DMS153 treated with DMSO at 0.1 percent for 48 hours (cell line): ENCODE data around the gene DNM1.
"Not testable (repeated sequence)": the region's sequence is repeated elsewhere in the genome, so short reads cannot be mapped to it uniquely, and the experiment has no call there.

Source experiments
- DNase-seq: peaks from one replicate; lab custom pipeline; 2025; ENCODE audit not compliant: unreplicated experiment; lab: John Stamatoyannopoulos, UW

DNM1 gene

DNA sequence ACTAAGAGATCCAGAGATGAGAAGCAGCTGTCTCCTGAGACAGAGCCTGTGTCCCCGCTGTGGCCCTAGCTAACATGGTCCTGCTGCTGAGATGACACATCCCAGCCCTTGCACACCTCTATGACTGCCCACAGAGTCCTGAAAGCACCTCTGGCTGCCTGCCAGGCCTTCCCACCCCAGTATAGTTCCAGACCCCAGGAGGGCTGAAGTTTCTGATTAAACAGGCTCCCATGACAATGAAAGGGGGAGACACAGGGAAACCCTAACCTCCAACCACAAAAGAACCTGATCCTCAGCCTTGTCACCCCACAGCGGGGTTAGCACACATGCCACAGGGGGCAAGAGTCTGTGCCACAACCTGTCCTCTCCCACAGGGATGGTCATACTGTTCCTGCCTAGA is 27.5 kb upstream of the DNM1 start:
- no peak for DNase-seq

DNA sequence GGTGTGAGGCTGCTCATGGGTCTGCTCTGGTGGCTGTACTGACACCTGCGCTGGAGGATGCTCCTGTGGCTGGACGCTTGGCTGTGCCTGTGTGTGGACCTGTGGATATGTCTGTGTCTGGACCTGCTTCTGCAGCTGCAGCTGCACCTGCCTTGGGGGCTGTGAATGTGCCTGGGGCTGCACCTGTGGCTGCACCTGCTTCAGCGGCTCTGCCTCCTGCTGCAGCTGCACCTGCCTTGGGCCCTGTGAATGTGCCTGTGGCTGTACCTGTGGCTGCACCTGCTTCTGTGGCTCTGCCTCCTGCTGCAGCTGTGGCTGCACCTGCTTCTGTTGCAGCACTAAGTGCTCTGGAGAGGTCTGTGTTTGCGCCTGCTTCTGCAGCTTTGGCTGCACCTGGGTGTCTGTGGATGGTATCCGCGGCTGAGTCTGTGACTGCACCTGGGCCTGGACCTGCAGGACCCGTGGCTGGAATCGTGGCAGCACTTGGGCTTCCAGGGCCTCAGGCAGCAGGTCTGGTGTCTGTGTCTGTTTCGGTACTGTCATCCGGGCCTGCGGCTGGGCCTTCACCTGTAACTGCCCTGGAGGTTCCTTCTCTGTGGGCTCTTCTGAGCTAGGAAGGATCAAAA is 24.3 kb upstream of the DNM1 start:
- DNase-seq = no peak

DNA sequence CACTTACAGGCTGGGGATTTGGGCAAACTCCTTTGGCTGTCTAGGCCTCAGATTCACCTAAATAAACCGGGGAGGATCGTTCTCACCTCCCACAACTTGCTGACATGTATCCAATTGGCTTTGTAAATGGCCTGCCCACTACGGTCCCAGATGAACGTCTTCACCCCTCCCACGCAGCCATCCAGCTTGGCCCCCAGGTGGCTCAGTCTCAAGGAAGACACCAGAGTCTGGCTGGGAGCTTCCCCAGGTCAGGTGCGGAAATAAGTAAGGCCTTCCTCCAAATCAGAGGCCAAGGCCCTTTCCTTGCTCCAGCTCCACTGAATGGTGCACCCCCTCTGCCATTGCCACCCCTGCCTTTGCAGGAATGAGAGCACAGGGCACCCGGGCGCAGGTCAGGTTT is 23.2 kb upstream of the DNM1 start:
- no peak for DNase-seq

DNA sequence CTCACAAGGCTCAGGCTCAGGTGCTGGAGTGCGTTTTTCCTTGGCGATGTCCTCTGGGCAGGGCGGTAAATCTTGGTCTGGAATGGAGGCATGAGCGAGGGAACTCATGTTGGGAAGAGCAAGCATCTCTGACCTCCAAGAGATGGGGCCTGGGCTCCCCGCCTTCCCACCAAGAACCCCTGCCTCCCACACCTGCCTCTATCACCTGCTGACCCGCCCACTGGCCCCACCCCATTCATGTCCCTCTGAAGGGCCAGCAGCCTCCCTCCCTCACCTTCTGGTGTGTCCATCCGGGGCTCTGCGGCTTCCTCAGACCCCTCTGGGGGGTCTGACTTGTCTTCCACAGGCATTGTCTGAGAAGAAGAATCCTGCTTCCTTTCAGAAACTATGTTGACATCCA is 22.7 kb upstream of the DNM1 start:
- no peak for DNase-seq

DNA sequence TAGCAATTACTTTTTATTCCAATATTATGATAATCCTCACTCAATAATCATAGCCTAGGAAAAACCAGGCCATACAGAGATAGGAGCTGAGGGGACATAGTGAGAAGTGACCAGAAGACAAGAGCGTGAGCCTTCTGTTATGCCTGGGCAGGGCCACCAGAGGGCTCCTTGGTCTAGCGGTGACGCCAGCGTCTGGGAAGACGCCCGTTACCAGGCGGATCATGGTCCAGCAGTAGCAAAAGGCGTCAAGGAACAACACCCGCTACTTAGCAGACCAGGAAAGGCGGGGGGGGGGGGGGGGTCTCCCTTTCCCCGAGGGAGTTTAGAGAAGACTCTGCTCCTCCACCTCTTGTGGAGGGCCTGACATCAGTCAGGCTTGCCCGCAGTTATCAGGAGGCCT is 21.7 kb upstream of the DNM1 start:
- not testable (repeated sequence) for DNase-seq

DNA sequence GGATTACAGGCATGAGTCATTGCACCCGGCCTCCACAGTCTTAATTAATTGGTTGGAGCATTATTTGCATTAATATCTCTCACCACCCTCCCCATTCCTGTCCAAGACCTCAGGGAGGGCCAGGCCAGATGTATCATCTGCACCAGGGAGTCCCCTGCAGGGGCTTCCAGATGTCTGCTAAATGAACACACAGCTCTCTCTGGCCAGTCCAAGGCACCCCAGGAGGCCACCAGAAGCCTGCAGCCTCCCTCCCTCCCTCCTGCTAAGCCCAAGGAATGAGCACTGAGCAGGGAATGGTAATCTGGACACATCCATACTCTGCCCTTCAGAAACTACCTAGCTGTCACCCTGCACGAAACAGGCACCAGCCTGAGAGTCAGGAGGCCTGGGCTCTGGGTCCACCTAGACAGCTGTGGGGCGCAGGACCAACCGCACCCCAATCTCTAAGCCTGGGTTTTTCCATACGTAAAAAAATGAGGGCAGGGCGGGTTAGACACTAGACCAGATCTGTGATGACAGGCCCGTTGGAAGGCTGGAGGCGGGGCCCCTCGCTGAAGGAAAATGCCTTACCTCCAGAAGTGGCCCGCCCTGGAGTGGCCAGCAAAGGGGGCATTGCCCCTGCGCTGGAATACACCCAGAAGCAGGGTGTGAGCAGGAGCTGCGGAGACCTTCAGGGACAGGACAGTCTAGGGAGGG is 20.1 kb upstream of the DNM1 start:
- DNase-seq = no peak

DNA sequence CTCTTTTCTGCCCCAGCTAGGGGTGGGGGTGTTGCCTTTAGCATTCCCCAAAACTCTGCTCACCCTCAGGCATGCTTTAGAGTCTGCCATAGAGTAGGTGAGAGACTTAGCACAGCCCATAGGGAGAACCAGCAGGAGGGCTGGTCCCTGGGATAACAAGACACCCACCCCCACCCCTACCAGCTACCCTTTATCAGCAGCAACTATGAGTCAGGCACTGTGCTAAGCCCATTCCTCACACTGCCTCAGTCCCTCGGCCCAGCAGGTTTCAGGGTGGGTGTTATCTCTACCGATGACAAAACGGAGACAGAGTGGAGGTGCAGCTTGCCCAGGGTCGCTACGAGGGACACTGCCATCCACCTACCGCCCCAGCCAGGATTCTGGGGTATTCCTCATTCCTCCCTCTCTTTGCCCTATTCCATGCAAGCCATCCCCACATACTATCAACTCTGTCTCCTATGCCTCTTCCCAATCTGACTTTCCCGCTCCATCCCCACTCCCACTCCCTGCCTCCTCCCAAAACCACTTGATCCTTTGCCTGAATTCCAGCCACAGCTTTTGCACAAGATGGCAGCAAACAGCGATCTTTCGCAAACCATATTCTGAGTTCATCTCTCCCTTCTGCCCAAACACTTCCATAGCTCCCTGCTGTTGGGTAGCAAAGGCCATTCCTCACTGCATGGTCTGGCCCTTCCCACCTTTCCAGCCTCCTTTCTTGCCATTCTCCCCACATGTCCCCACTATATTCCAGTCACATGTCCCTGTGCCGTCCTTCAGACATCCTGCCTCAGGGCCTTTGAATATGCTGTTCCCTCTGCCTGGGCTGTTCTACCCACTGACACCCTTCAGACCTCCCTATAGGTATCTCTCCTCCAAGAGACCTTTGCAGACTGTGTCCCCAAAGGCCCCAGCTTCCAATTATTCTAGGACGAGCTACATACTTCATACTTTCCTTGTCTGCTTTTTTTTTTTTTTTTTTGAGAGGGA is 16.9 kb upstream of the DNM1 start:
- no peak for DNase-seq

DNA sequence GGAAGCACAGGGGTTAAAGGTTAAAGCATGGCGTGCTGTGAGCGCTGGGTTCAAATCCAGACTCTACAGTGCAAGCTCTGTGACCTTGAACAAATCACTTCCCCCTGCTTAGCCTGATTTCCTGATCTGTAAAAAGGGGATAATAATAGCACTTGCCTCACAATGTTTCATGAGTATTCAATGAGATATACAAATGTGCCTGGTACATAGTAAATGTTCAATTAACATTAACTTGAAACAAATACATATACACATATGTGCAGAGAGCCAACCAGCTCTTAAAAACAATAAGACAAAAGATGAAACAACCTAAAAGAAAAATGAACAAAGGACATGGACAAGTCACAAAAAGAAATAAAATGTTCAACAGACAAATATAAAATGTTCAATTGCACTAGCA is 15.8 kb upstream of the DNM1 start:
- DNase-seq = no peak

DNA sequence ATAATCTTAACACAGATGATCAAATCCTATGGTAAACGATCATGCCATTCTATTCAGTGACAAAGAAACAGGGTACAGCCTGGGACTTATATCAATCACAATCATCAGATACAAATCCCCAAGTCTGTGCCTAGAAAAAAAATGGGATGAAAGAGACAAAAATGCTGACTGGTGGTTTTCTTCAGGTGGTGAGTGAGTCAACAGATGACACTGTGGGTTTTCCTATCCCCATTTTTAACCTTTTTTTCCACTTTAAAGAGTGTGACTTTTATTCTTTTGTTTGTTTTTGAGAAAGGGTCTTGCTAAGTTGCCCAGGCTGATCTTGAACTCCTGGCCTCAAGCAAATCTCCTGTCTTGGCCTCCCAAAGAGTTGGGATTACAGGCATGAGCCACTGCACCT is 15.0 kb upstream of the DNM1 start:
- no peak for DNase-seq

DNA sequence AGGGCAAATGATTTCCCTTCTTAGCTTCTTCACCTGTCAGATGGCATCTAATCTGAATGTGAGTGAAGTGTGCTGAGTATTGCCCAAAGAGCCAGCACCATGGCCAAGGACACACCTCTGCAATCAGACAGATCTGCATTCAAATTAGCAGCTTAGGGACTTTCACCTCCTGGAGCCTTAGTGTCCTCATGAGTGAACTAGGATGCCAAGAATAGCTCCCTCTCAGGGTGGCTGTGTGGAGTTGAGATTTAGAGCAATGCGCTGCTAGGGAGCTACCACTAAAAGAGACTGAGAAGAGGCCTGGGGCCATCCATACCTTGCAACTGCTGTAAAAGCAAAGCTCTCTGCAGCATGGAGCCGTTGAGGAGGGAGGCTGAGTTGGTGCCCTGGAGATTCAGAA is 13.2 kb upstream of the DNM1 start:
- no peak for DNase-seq

DNA sequence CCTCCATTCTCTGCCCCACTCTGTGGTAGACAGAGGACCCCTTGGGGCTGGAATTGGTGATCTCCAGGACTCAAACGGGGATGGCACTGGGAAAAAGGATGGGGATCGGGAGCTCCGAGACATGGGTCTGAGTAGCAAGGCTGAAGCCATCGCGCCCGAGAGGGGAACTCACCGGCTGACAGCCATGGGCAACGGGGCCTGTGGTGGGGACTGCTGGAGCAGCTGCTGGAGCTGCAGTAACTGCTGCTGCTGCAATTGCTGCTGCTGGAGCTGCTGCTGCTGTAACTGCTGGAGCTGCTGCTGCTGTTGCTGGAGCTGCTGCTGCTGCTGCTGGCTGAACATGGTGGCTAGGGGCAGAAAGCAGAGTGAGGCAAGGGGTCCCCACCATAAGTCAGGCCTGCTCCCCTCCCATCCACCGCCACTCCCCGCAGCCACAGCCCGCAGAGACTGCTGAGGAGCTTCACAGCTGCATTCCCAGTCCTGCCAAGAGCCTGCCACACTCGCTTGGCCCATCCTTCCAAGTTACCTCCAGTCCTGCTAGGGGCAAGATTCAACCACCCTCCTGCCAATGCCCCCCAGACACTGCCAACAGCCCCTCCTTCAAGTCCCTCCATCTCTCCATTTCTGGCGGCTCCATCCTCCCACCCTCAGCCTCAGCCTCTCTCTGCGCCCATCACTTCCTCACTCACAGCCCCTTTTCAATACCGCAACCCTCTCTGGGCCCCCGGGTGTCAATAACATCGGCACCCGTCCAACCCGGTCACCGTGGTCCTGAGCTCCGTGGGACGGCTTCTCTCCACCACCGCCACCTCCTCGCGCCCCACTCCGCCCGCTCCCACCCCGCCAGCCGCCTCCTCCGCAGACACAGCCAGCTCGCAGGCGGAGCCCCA is 12.4 kb upstream of the DNM1 start:
- DNase-seq = no peak

DNA sequence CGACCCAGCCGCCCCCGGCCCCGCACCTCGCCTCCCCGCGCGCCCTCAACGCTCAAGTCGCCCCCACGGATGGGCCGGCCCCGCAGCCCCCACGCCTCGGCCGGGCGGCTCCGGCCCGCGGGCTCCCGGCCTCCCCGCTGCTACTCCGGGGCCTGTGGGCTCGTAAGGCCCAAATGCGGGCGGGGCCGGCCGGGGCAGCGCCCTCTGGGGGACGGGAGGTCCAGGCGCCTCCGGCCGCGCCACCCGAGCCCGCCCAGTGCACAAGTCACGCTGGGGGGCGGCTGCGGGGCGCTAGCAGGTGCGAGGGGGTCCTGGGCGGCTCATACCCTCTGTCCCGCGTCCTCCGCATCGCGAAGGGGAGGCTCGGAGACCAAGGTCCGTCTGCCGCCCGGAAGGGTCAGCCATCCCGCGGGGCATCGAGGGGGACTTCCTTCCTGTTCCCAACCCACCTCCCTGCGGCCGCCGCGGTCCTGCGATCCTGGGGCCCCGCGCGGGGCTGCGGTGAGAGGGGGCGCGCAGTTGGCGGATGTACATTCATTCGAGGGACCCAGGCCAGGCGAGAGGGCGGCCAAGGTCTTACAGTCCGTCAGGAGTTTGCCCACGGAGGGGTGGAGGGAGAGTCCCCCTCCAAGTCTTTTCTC is 11.7 kb upstream of the DNM1 start, which contains the start of gene CIZ1:
Gene CIZ1, minus strand, starts transcription at position 167 of the 641 bp plus-strand sequence. CDS start 715 bp downstream, outside the sequence.
- DNase-seq = peak; percentile 36

DNA sequence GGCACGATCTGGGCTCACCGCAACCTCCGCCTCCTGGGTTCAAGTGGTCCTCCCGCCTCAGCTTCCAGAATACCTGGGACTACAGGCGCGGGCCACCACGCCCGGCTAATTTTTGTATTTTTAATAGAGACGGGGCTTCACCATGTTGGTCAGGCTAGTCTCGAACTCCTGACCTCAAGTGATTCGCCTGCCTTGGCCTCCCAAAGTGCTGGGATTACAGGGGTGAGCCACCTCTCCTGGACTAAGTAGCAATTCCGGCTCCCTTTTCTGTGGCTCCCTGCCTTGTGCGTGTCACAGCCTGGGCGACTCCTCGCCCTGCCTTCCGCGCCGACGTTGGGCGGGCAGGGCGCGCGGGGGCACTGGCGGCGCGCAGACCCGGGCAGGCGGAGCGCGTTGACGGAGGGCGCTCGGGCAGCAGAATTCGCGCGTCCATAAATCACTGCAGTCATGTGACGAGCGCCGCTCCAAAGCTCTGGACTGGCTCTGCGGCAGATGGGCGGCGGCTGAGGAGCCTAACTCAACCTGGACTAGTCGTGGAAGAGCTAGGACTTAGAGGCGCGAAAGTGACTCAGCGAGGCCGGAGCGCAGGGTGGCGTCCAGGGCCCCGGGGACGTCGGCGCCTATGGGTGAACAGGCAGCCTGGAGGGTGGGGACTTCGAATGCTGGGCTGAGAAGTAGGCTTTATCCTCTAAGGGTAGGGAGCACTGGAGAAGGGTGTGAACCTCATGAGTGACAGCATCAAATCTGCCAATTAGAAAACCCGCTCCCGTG is 10.4 kb upstream of the DNM1 start:
- peak; percentile 89 for DNase-seq

DNA sequence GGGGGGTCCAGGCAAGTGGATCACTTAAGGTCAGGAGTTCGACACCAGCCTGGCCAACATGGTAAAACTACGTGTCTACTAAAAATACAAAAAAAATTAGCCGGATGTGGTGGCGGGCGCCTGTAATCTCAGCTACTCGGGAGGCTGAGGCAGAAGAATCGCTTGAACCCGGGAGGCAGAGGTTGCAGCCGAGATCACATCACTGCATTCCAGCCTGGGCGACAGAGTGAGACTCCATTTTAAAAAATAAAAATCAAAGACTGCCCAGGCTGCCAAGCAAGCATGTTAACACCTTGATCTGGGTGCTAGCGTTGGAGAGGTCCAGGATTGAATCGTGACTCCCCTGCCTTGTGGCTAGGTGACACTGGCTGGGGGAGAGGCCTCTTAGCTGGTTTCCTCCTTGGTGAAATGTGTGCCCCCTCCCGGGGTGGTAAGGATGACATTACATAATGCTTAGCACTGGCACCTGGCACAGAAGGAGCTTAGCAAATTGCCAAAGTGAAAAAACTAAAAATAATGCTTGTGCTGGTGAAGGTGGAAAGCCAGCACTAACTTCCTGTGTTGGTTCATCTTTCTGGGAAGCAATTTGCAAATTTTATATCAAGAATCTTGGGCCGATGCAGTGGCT is 9.6 kb upstream of the DNM1 start:
- no peak for DNase-seq

DNA sequence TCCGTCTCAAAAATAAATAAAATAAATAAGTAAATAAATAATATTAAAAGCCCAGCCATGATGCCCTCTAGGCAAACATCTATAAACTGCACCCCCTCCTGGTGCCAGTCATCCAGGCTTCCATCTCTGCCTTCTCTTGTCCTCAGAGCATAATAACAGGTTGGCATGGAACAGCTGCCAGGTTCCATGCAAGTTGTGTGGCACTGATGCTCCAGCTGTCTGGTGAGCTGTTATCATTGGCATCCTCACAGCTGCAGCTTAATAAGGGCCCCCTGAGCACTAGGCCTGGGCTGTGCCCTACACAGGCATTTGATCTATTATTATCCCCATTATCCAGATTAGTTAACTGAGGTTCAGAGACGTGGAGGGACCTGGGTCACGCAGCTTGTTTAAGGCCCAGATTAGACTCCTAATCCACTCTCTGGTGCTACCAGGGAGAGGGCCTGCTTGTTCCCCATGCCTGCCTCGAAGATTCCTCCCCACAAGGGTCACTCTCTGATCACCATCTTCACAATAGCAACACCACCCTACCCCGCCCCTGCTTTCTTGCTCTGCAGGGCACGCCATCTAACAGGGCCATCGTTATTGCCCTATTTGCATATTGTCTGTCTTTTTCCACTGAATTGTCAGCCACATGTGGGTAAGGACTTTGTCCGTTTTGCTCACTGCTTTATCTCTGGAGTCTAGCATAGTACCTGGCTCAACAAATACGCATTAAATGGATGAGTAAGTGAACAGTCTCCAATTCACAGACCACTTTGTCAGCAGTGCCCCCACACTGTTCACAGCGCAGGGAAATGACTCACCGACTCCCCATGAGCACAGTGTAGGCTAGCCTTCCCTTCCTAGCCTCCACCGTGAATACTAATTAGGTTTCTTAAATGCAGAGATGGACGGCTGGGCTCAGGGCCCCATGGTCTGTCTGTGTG is 1.5 kb upstream of the DNM1 start:
- DNase-seq = no peak

DNA sequence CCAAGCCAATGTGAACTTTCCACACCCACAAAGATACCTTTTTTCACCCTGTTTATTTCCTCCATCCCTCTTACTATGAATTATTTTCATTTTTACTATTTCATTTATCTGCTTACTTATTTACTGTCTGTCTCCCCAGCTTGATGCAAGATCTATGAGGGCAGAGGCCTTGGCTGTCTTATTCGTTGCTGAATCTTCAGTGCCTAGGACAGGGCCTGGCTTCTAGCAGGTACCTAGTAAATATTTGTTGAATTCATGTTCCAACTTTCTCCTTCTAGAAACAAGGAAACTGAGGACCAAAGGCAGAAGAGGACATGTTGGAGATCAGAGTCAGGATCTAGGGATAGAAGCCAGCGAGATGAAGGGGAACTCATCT is 543 bp upstream of the DNM1 start:
- no peak for DNase-seq

DNA sequence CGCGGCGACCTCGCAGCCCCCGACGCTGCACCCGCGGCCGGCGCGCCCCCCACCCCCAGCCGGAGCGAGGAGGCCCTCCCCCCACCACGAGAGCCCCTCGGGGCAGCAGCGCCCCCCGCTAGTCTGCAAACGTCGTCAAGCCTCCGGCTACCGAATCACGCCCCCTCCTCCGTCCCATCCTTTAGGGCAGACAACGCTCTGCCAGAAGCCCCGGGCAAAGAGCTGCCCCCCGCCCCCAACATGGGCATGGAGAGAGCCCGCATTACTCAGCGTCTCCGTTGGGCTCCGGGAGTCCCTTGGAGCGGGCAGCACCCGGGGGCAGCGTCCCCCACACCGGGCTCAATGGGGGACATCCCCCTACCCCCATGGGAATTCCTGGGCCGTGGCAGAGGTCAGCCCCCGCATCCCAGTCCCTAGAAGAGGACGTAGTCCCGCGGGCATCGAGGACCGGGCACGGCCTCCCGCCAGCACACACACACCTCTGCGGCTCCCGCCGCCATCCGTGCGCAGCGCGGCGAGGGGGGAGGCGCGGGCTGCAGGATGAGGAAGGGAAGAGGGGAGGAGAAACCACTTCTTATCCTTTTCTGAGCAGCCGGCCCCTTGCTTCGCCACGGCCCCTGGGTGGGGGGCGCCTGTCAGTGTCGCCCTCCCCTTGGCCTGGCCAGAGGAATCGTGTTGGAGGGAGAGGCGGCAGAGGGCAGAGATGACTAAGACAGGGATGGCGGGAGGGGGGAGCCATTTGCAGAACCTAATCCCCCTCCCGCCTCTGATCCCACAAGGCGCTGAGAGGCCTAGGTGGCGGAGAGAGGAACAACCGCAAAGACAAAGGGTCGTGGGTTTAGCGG is 750 bp downstream of the DNM1 start:
- DNase-seq = peak; percentile 9
